A673 (cell line): Measurements from ENCODE around the gene COL5A1. TPM values are rescaled to one million over a fixed set of nuclear protein-coding genes. Genes with fewer than 3 reads are reported as not detected.

Experiments used
- BruUV-seq: library from RNA; stranded (reverse); fragments of 400-500 nt; replicated peaks from 2 replicates; lab custom pipeline; 2021; lab: Mats Ljungman, UMichigan
- CTCF ChIA-PET: fragments of 300-600 bp; sonication (Branson Sonifier 250); formaldehyde crosslinking; loops from one replicate; lab custom pipeline; 2022; ENCODE audit warnings: antibody characterized with exemption; lab: Charles Lee
- POLR2A ChIA-PET: fragments of 300-600 bp; sonication (Branson Sonifier 250); formaldehyde crosslinking; loops from one replicate; lab custom pipeline; 2022; ENCODE audit warnings: antibody characterized with exemption; ENCODE audit not compliant: low non-redundant PET; lab: Charles Lee
- DNase-seq: peaks from one replicate; pipeline ENCODE4 v3.0.0-alpha.2; 2015; ENCODE audit warnings: low spot score
- H3K27ac ChIP-seq: fragments of 200-600 bp; sonication (generic); 2 replicates; pipeline ENCODE4 v1.5.1; 2016; ENCODE audit warnings: mixed run types, low read depth, mild to moderate bottlenecking, mixed read lengths, antibody characterized with exemption, low read length; ENCODE audit not compliant: poor library complexity, severe bottlenecking
- H3K27me3 ChIP-seq: fragments of 200-600 bp; sonication (generic); replicated peaks from 2 replicates; pipeline ENCODE4 v1.6.1; 2017; ENCODE audit warnings: mixed run types, low read depth, mild to moderate bottlenecking, mixed read lengths, antibody characterized with exemption, low read length; ENCODE audit not compliant: insufficient read depth, poor library complexity
- H3K36me3 ChIP-seq: fragments of 200-600 bp; sonication (generic); 2 replicates; pipeline ENCODE4 v1.6.1; 2016; ENCODE audit warnings: mixed run types, mild to moderate bottlenecking, mixed read lengths, antibody characterized with exemption, low read length; ENCODE audit not compliant: insufficient read depth, poor library complexity, severe bottlenecking
- H3K4me1 ChIP-seq: fragments of 200-600 bp; sonication (generic); 2 replicates; pipeline ENCODE4 v1.6.1; 2017; ENCODE audit warnings: mixed run types, mild to moderate bottlenecking, mixed read lengths, antibody characterized with exemption, low read length; ENCODE audit not compliant: insufficient read depth, poor library complexity, severe bottlenecking
- H3K4me3 ChIP-seq: fragments of 200-600 bp; sonication (generic); 2 replicates; pipeline ENCODE4 v1.5.1; 2016; ENCODE audit warnings: low read depth, mixed run types, mild to moderate bottlenecking, mixed read lengths, low read length; ENCODE audit not compliant: poor library complexity, severe bottlenecking
- H3K9me3 ChIP-seq: fragments of 200-600 bp; sonication (generic); 2 replicates; pipeline ENCODE4 v1.6.1; 2016; ENCODE audit warnings: mixed run types, low read depth, mild to moderate bottlenecking, mixed read lengths, antibody characterized with exemption, low read length; ENCODE audit not compliant: poor library complexity, severe bottlenecking
- CTCF ChIP-seq: fragments of 300-800, 200-600 bp; sonication (generic); conservative IDR thresholded peaks from 2 replicates; pipeline ENCODE4 v1.5.1; 2017; ENCODE audit warnings: low read depth, mild to moderate bottlenecking, antibody characterized with exemption, low read length, moderate library complexity, mixed read lengths
- EZH2 ChIP-seq: fragments of 200-600 bp; sonication (generic); IDR thresholded peaks from 2 replicates; pipeline ENCODE4 v1.6.1; 2017; ENCODE audit warnings: borderline replicate concordance, low read depth, mild to moderate bottlenecking, mixed read lengths, antibody characterized with exemption, low read length; ENCODE audit not compliant: poor library complexity, severe bottlenecking
- intact Hi-C: fragments of 100-400 bp; cut with micrococcal nuclease; formaldehyde crosslinking; loops from one replicate; pipeline ENCODE4 v1.10.0; 2022; ENCODE audit not compliant: unreplicated experiment
- total RNA-seq: library from RNA; stranded (reverse); gene quantifications from 2 replicates; pipeline ENCODE4 v1.2.3, GENCODE V29; 2021

COL5A1 gene
- total RNA-seq, 1 experiment from 2014 or later = 33.6 TPM

- no peaks in the 10 kb centered on the region for H3K27me3 ChIP-seq
- no peaks in the 10 kb centered on the region for H3K4me1 ChIP-seq
- CTCF ChIA-PET = no interaction called here
- H3K9me3 ChIP-seq = no peaks in the 10 kb centered on the region
- no TSS peak for BruUV-seq
- POLR2A ChIA-PET = no interaction called here
- no peaks in the 10 kb centered on the region for H3K36me3 ChIP-seq
- no peak for DNase-seq
- H3K27ac ChIP-seq = no peak overlapping the region
- no peak for TF ChIP-seq EZH2
- TF ChIP-seq CTCF = no peak
- no peak overlapping the region for H3K4me3 ChIP-seq
- intact Hi-C loops = no loop called here
These were observed 113.8 kb downstream of the COL5A1 start for GRCh38 chr9:134755221-134755907.

GRCh38 chr9:134756098-134756497 is 114.5 kb downstream of the COL5A1 start:
- Histone ChIP-seq H3K27ac (no peak overlapping the region), H3K9me3 (no peaks in the 10 kb centered on the region), H3K27me3 (no peaks in the 10 kb centered on the region), H3K4me1 (no peaks in the 10 kb centered on the region), H3K4me3 (no peak overlapping the region), H3K36me3 (no peaks in the 10 kb centered on the region)
- intact Hi-C loops = no loop called here
- DNase-seq = no peak
- TF ChIP-seq CTCF = no peak
- TF ChIP-seq EZH2 = no peak
- POLR2A ChIA-PET = no interaction called here
- no TSS peak for BruUV-seq
- CTCF ChIA-PET = no interaction called here

- TF ChIP-seq EZH2 (no peak), CTCF (no peak)
- H3K27ac ChIP-seq = no peak overlapping the region
- no peaks in the 10 kb centered on the region for H3K36me3 ChIP-seq
- no peak overlapping the region for H3K4me3 ChIP-seq
- no peak for DNase-seq
- POLR2A ChIA-PET = no interaction called here
- CTCF ChIA-PET = no interaction called here
- no peaks in the 10 kb centered on the region for H3K9me3 ChIP-seq
- no peaks in the 10 kb centered on the region for H3K4me1 ChIP-seq
- BruUV-seq = no TSS peak
- intact Hi-C loops = no loop called here
- no peaks in the 10 kb centered on the region for H3K27me3 ChIP-seq
These were observed 115.8 kb downstream of the COL5A1 start for GRCh38 chr9:134757216-134757975.
